ENCODE data around the gene DAB2.

GRCh38 chr5:39377613-39378012 is 47.2 kb downstream of the DAB2 start:
- TF ChIP-seq, protein P1, sequence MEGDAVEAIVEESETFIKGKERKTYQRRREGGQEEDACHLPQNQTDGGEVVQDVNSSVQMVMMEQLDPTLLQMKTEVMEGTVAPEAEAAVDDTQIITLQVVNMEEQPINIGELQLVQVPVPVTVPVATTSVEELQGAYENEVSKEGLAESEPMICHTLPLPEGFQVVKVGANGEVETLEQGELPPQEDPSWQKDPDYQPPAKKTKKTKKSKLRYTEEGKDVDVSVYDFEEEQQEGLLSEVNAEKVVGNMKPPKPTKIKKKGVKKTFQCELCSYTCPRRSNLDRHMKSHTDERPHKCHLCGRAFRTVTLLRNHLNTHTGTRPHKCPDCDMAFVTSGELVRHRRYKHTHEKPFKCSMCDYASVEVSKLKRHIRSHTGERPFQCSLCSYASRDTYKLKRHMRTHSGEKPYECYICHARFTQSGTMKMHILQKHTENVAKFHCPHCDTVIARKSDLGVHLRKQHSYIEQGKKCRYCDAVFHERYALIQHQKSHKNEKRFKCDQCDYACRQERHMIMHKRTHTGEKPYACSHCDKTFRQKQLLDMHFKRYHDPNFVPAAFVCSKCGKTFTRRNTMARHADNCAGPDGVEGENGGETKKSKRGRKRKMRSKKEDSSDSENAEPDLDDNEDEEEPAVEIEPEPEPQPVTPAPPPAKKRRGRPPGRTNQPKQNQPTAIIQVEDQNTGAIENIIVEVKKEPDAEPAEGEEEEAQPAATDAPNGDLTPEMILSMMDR (IDR thresholded peaks at IDR 0.05): no peak
- TF ChIP-seq EZH2 (IDR thresholded peaks at IDR 0.05; ENCODE audit: borderline replicate concordance, insufficient read depth, low read depth, low read length, poor library complexity, severe bottlenecking): no peak
